B cell (primary cell): Measurements from ENCODE around the gene SCARB2. TPM values are rescaled to one million over a fixed set of nuclear protein-coding genes. Genes with fewer than 3 reads are reported as not detected.

Experiments used
- ATAC-seq: fragments of 200-7000 bp; cut with Tn5 transposase; one replicate; pipeline ENCODE4 v1.10.0; 2021; ENCODE audit warnings: low read depth, mild to moderate bottlenecking, moderate number of reproducible peaks, moderate library complexity
- CTCF ChIA-PET: fragments of 350-600 bp; sonication (Branson Sonifier 250); formaldehyde crosslinking; loops from one replicate; lab custom pipeline; 2021; ENCODE audit warnings: antibody characterized with exemption, inconsistent platforms; lab: Charles Lee
- POLR2A ChIA-PET: fragments of 350-600 bp; sonication (Branson Sonifier 250); formaldehyde crosslinking; loops from one replicate; lab custom pipeline; 2021; ENCODE audit warnings: antibody characterized with exemption; lab: Charles Lee
- DNase-seq: peaks from one replicate; pipeline ENCODE4 v3.0.0; 2013
- H2AFZ ChIP-seq: 2 replicates; pipeline ENCODE4 v1.6.1; 2012; ENCODE audit warnings: mild to moderate bottlenecking, low read depth, low read length; ENCODE audit not compliant: insufficient read depth, poor library complexity, severe bottlenecking
- H3K27ac ChIP-seq, 2 donors: 1 replicate in 1 of 2; 2 replicates in 1 of 2; pipeline ENCODE4 v1.5.1; 2012 to 2013; ENCODE audit warnings: low read length in 2 of 2, mild to moderate bottlenecking in 2 of 2, moderate library complexity in 1 of 2
- H3K27me3 ChIP-seq, 4 experiments: fragments of 200-600 bp in 1 of 4; sonication (generic) in 1 of 4; replicated peaks in 1 of 4; 1 replicate in 2 of 4; 2 replicates in 2 of 4; pipeline versions ENCODE4 v1.6.1 to v1.7.0; 2013 to 2016; ENCODE audit warnings: low read length in 3 of 4, mild to moderate bottlenecking in 2 of 4, mixed read lengths in 1 of 4, moderate library complexity in 1 of 4; ENCODE audit not compliant: insufficient read depth in 4 of 4, control insufficient read depth in 3 of 4; ENCODE audit errors: control extremely low read depth in 1 of 4
- H3K36me3 ChIP-seq, 2 experiments: replicated peaks in 1 of 2; 1 replicate in 1 of 2; 2 replicates in 1 of 2; pipeline versions ENCODE4 v1.6.1 to v1.7.1; 2013; ENCODE audit warnings: low read length in 1 of 2; ENCODE audit not compliant: insufficient read depth in 2 of 2, control insufficient read depth in 1 of 2; ENCODE audit errors: control extremely low read depth in 1 of 2, extremely low read depth in 1 of 2
- H3K4me1 ChIP-seq, 2 donors: fragments of 200-600 bp in 1 of 2; sonication (generic) in 1 of 2; 1 replicate in 1 of 2; 2 replicates in 1 of 2; pipeline versions ENCODE4 v1.5.1 to v1.6.1; 2013 to 2017; ENCODE audit warnings: low read length in 2 of 2; ENCODE audit not compliant: control insufficient read depth in 2 of 2, insufficient read depth in 2 of 2
- H3K4me2 ChIP-seq: replicated peaks from 2 replicates; pipeline ENCODE3; 2012; ENCODE audit warnings: mild to moderate bottlenecking, low read depth, low read length; ENCODE audit not compliant: poor library complexity, severe bottlenecking
- H3K4me3 ChIP-seq, 5 experiments: fragments of 200-600 bp in 1 of 5; sonication (generic) in 1 of 5; 1 replicate in 3 of 5; 2 replicates in 2 of 5; pipeline versions ENCODE4 v1.5.1 to v1.7.0; 2011 to 2016; ENCODE audit warnings: low read length in 4 of 5, mild to moderate bottlenecking in 4 of 5, low read depth in 2 of 5, control low read depth in 1 of 5, moderate library complexity in 1 of 5; ENCODE audit not compliant: insufficient read depth in 1 of 5; ENCODE audit errors: control extremely low read depth in 1 of 5, extremely low read depth in 1 of 5
- H3K79me2 ChIP-seq: fragments of 200-600 bp; sonication (generic); one replicate; pipeline ENCODE4 v1.6.0; 2016; ENCODE audit warnings: low read length; ENCODE audit not compliant: control insufficient read depth, insufficient read depth
- H3K9ac ChIP-seq: fragments of 200-600 bp; sonication (generic); 2 replicates; pipeline ENCODE4 v1.6.1; 2017; ENCODE audit warnings: mild to moderate bottlenecking, low read length, moderate library complexity
- H3K9me3 ChIP-seq, 3 donors: one replicate each; pipeline versions ENCODE4 v1.6.1 to v1.7.1; 2013; ENCODE audit warnings: low read length in 2 of 3; ENCODE audit not compliant: control insufficient read depth in 2 of 3, insufficient read depth in 1 of 3; ENCODE audit errors: control extremely low read depth in 1 of 3
- H4K20me1 ChIP-seq: 2 replicates; pipeline ENCODE4 v1.6.0; 2012; ENCODE audit warnings: mild to moderate bottlenecking, low read length; ENCODE audit not compliant: insufficient read depth, control insufficient read depth, poor library complexity, severe bottlenecking
- H3K27ac Mint-ChIP-seq: one replicate; pipeline ENCODE4 v1.8.0; 2021; ENCODE audit warnings: mixed read lengths
- H3K27me3 Mint-ChIP-seq: one replicate; pipeline ENCODE4 v1.8.0; 2021; ENCODE audit warnings: mixed read lengths
- H3K4me1 Mint-ChIP-seq: one replicate; pipeline ENCODE4 v1.8.0; 2021; ENCODE audit warnings: mixed read lengths
- H3K4me3 Mint-ChIP-seq: one replicate; pipeline ENCODE4 v1.8.0; 2021; ENCODE audit warnings: mixed read lengths
- H3K9me3 Mint-ChIP-seq: one replicate; pipeline ENCODE4 v1.8.0; 2022; ENCODE audit warnings: mixed read lengths; ENCODE audit not compliant: insufficient read depth
- EZH2 ChIP-seq: IDR thresholded peaks from 2 replicates; pipeline ENCODE4 v1.6.1; 2012; ENCODE audit warnings: borderline replicate concordance, low read depth, mild to moderate bottlenecking, moderate library complexity, low read length; ENCODE audit not compliant: insufficient read depth, poor library complexity, severe bottlenecking
- WGBS: methylation state at CpG from one replicate; pipeline ENCODE4 v1.1.5; 2013; ENCODE audit warnings: missing lambda C conversion rate; ENCODE audit not compliant: insufficient coverage; 5-methylcytosine and 5-hydroxymethylcytosine counted together
- intact Hi-C: fragments of 100-400 bp; cut with micrococcal nuclease; formaldehyde crosslinking; loops from one replicate; pipeline ENCODE4 v1.10.0; 2022
- polyA plus RNA-seq: library from polyadenylated mRNA; depleted of rRNA; stranded (reverse); fragments of >200 nt; gene quantifications from 2 replicates; pipeline ENCODE4 v1.2.3, GENCODE V29; 2012
- total RNA-seq, 2 donors: library from RNA; stranded (reverse); fragments of 120-200 nt in 1 of 2; gene quantifications; 1 replicate in 1 of 2; 2 replicates in 1 of 2; pipeline versions ENCODE4 v1.2.3 to v1.2.4, GENCODE V29; 2013 to 2022
- TF ChIP-seq, protein P1 (sequence below): fragments of 200-600 bp; IDR thresholded peaks from one replicate; pipeline ENCODE4 v1.8.0; 2022; ENCODE audit warnings: antibody characterized with exemption, mild to moderate bottlenecking

SCARB2 gene
- total and polyA plus RNA-seq, 2 donors (not counting 1 experiment from before 2014, with no cell fraction given) = 7.8 to 30.3 TPM

DNA sequence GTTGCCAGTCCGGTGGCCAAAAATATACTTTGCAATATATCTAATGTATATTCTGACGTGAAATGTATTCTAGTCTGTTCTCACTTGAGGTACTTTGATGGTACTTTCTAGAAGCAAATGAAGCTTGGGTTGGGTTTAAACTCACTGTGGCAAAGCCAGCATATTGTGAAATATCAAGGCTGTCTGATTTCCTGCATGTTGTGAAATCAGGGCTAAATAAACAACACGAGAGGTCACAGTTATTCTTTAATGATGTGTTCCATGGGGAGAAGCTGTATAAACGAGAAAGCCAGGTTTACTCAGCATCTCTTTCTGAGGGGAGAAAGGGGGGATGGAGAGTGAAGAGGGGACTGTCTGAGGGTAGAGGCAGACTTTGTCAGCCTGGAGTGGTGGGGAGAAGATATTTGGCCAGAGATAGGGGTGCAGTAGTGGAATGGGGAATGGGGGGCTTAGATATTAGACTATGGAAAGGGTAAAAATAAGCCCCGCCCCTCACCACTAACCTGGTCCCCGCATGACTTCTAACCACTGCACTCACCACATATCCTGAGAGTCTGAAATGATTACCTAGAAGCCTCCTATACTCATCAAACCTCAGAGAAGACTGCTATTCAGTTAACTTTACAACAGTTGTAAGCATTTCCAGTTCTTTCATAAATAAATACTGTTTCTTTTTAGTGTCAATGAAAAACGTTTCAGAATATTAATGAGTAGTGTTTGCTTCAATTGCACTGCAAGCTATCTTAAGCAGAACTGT is 5.9 kb upstream of the SCARB2 start:
- Histone ChIP-seq H3K4me3 (no peak overlapping the region), H3K4me1 (peaks cover 7 to 8% of the 10 kb centered on the region in 2 donors), H3K79me2 (peaks cover 27% of the 10 kb centered on the region), H3K9me3 (no peaks in the 10 kb centered on the region), H4K20me1 (no peaks in the 10 kb centered on the region), H2AFZ (no peak overlapping the region), H3K27me3 (no peaks in the 10 kb centered on the region), H3K36me3 (no peaks in the 10 kb centered on the region), H3K27ac (no peak overlapping the region), H3K9ac (no peak overlapping the region), H3K4me2 (no peak overlapping the region)
- Mint-ChIP-seq H3K9me3 (no peaks in the 10 kb centered on the region), H3K27me3 (no peaks in the 10 kb centered on the region), H3K27ac (no peak overlapping the region), H3K4me1 (peaks cover 3% of the 10 kb centered on the region), H3K4me3 (no peak overlapping the region)
- ChIA-PET CTCF (interaction anchor here (2.2 kb wide), 1 partner anchor 39 kb away, joined by 7 read pairs; no protein-coding TSS in a partner anchor), POLR2A (no interaction called here)
- intact Hi-C loops = loop anchor here (2.0 to 10.0 kb wide), 2 partner anchors 853 to 975 kb away; no protein-coding TSS in a partner anchor
- DNase-seq (no peak), ATAC-seq (no peak)
- TF ChIP-seq, protein P1, sequence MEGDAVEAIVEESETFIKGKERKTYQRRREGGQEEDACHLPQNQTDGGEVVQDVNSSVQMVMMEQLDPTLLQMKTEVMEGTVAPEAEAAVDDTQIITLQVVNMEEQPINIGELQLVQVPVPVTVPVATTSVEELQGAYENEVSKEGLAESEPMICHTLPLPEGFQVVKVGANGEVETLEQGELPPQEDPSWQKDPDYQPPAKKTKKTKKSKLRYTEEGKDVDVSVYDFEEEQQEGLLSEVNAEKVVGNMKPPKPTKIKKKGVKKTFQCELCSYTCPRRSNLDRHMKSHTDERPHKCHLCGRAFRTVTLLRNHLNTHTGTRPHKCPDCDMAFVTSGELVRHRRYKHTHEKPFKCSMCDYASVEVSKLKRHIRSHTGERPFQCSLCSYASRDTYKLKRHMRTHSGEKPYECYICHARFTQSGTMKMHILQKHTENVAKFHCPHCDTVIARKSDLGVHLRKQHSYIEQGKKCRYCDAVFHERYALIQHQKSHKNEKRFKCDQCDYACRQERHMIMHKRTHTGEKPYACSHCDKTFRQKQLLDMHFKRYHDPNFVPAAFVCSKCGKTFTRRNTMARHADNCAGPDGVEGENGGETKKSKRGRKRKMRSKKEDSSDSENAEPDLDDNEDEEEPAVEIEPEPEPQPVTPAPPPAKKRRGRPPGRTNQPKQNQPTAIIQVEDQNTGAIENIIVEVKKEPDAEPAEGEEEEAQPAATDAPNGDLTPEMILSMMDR = no peak
- no peak for TF ChIP-seq EZH2
- 69% methylated on average over 2 of the region's 7 CpGs for WGBS
